Loucy (cell line): ENCODE data around the gene HRH1.
A peak's percentile ranks its signal among the peaks of the same experiment; 100 is the strongest.

Source experiments
- H2AFZ ChIP-seq: fragments of 200-600 bp; sonication (generic); 2 replicates; pipeline ENCODE4 v1.6.0; 2016; ENCODE audit warnings: antibody characterized with exemption, mild to moderate bottlenecking, low read length, moderate library complexity
- H3F3A ChIP-seq: fragments of 200-600 bp; 2 replicates; pipeline ENCODE4 v1.6.0; 2016; ENCODE audit warnings: antibody characterized with exemption, low read depth, mild to moderate bottlenecking
- H3K27me3 ChIP-seq: fragments of 200-600 bp; sonication (generic); 2 replicates; pipeline ENCODE4 v1.6.1; 2014; ENCODE audit warnings: low read length, mild to moderate bottlenecking; ENCODE audit not compliant: insufficient read depth, poor library complexity, severe bottlenecking
- H3K36me3 ChIP-seq: fragments of 200-600 bp; sonication (generic); 2 replicates; pipeline ENCODE4 v1.6.1; 2016; ENCODE audit warnings: low read length; ENCODE audit not compliant: insufficient read depth
- H3K4me1 ChIP-seq: fragments of 200-600 bp; sonication (generic); 2 replicates; pipeline ENCODE4 v1.5.1; 2014; ENCODE audit warnings: low read length, mild to moderate bottlenecking; ENCODE audit not compliant: insufficient read depth, poor library complexity, severe bottlenecking
- H3K4me2 ChIP-seq: fragments of 200-600 bp; sonication (generic); 2 replicates; pipeline ENCODE4 v1.6.0; 2014; ENCODE audit warnings: antibody characterized with exemption, low read length, low read depth, mild to moderate bottlenecking; ENCODE audit not compliant: poor library complexity, severe bottlenecking
- H3K4me3 ChIP-seq: fragments of 200-600 bp; sonication (generic); 2 replicates; pipeline ENCODE4 v1.5.1; 2014; ENCODE audit warnings: low read length, mild to moderate bottlenecking, mixed read lengths; ENCODE audit not compliant: poor library complexity, severe bottlenecking
- H3K79me2 ChIP-seq: fragments of 200-600 bp; sonication (generic); 2 replicates; pipeline ENCODE4 v1.6.1; 2014; ENCODE audit warnings: low read length; ENCODE audit not compliant: insufficient read depth
- H3K9ac ChIP-seq: fragments of 200-600 bp; sonication (generic); 2 replicates; pipeline ENCODE4 v1.6.0; 2014; ENCODE audit warnings: mild to moderate bottlenecking, low read depth, low read length, moderate library complexity; ENCODE audit not compliant: poor library complexity, severe bottlenecking
- H3K9me2 ChIP-seq: fragments of 200-600 bp; sonication (generic); replicated peaks from 2 replicates; pipeline ENCODE4 v1.6.1; 2016; ENCODE audit warnings: low read depth, low read length, mixed read lengths
- H3K9me3 ChIP-seq: fragments of 200-600 bp; sonication (generic); 2 replicates; pipeline ENCODE4 v1.6.1; 2014; ENCODE audit warnings: mild to moderate bottlenecking, antibody characterized with exemption, low read length, low read depth; ENCODE audit not compliant: insufficient read depth
- H4K20me1 ChIP-seq: fragments of 200-600 bp; sonication (generic); 2 replicates; pipeline ENCODE4 v1.6.0; 2014; ENCODE audit warnings: antibody characterized with exemption, low read length, mild to moderate bottlenecking; ENCODE audit not compliant: insufficient read depth, poor library complexity, severe bottlenecking
- EZH2phosphoT487 ChIP-seq: fragments of 200-600 bp; IDR thresholded peaks from 2 replicates; pipeline ENCODE4 v1.6.1; 2018; ENCODE audit warnings: antibody characterized with exemption, mild to moderate bottlenecking, moderate library complexity, borderline replicate concordance
- TF ChIP-seq, protein P1 (sequence below): fragments of 200-600 bp; sonication (generic); conservative IDR thresholded peaks from 2 replicates; pipeline ENCODE4 v1.5.1; 2014; ENCODE audit warnings: mild to moderate bottlenecking, antibody characterized with exemption, low read length

The HRH1 gene

DNA sequence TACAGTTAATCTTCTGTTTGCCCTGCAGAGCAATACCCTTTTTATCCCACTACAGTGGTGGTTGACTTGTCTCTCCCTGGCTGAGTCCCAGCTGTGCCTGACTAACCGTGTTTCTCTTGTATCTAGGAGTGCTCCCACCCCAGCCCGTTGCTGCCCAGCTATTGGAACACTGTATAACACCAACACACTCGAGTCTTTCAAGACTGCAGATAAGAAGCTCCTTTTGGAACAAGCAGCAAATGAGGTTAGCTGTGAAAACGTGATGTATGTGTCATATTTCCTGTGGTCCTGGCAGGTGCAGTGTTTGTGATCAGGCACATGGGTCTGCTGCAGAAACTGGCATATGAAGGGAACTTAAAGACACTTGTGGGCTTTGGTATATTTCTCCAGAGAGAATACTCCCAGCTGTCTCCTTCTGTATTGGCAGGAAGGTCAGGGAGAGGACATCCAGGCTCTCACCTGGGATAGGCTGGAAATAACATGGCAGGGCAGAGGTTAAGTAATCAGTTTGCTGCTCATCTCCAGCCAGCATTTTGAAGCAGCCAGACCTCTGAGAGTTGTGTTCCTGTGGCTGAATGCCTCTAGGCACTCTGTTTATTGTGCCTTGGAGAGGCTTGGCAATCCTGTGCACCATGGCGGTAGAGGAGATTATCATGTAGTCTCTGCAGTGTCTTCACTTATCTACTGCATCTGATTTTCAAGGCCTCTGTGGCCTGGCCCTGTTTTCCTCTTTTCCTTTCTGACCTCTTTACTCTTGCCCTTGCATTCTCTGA is 152.7 kb downstream of the HRH1 start:
- Histone ChIP-seq H3K9me3 (no peaks in the 10 kb centered on the region), H3K4me1 (peaks cover 26% of the 10 kb centered on the region), H3K36me3 (peaks cover 37% of the 10 kb centered on the region; the same call in 1 of the 2 replicates), H3K9ac (peak overlapping the region; percentile 40), H3F3A (no peaks in the 10 kb centered on the region), H3K4me3 (peak overlapping the region; percentile 38), H4K20me1 (no peaks in the 10 kb centered on the region), H3K4me2 (peak overlapping the region; percentile 58), H3K9me2 (no peaks in the 10 kb centered on the region), H2AFZ (no peak overlapping the region), H3K79me2 (no peaks in the 10 kb centered on the region), H3K27me3 (no peaks in the 10 kb centered on the region)
- TF ChIP-seq, protein P1, sequence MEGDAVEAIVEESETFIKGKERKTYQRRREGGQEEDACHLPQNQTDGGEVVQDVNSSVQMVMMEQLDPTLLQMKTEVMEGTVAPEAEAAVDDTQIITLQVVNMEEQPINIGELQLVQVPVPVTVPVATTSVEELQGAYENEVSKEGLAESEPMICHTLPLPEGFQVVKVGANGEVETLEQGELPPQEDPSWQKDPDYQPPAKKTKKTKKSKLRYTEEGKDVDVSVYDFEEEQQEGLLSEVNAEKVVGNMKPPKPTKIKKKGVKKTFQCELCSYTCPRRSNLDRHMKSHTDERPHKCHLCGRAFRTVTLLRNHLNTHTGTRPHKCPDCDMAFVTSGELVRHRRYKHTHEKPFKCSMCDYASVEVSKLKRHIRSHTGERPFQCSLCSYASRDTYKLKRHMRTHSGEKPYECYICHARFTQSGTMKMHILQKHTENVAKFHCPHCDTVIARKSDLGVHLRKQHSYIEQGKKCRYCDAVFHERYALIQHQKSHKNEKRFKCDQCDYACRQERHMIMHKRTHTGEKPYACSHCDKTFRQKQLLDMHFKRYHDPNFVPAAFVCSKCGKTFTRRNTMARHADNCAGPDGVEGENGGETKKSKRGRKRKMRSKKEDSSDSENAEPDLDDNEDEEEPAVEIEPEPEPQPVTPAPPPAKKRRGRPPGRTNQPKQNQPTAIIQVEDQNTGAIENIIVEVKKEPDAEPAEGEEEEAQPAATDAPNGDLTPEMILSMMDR = no peak
- no peak for TF ChIP-seq EZH2phosphoT487

DNA sequence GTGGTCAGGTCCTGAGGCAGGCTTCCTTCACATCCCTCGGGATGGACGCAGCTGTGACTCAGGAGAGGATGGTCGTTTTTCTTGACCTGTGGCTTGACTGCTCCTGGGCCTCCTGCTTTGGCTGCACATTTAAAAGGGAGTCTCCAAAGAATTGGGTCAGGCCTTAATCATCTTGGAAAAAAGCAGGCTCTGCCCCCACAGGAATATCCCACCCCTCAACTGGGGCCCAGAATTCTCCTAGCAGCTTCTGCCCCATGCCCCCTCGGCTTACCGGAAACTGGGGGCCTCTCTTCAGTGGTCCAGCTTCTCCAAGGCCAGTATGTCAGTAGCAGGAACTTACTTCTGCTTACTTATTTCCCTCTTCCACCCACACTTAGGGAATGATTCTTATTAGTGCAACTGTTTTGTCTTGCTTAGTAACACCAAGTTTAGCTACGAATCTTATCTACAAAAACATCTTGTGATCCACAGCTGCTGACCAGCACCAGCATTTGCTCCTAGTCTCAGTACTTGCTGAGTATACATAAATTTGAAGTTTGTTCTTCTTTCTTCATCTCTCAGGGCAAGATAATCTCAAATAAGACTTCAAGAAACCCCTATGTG is 153.6 kb downstream of the HRH1 start:
- TF ChIP-seq, protein P1 = no peak
- no peak for TF ChIP-seq EZH2phosphoT487
- H3K36me3 ChIP-seq = peaks cover 40% of the 10 kb centered on the region; the same call in 1 of the 2 replicates

DNA sequence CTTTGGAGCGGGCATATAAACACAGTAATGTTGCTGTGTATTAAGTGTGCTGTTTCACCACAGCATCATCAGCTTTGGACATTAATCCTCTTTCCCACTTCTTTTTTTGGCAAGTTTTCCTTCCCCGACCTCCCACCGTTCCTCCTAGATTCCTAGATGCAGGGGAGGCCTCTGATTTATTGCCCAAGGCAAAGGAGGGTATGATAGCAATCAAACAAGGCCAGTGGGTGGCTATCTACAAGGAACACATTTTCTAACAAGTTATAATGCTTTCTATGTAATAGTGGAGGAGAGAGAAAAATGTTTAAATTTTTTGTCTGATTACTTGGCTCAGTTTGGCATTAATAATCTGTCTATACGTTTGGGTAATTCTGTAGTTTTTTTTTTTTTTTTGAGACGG is 156.0 kb downstream of the HRH1 start:
- no peaks in the 10 kb centered on the region for H3K79me2 ChIP-seq
- no peak overlapping the region for H2AFZ ChIP-seq
- H3K4me1 ChIP-seq = peaks cover 24% of the 10 kb centered on the region
- H3K9me2 ChIP-seq = no peaks in the 10 kb centered on the region
- H3K36me3 ChIP-seq = peaks cover 47% of the 10 kb centered on the region; the same call in 1 of the 2 replicates
- H4K20me1 ChIP-seq = no peaks in the 10 kb centered on the region
- H3K4me2 ChIP-seq = no peak overlapping the region
- no peaks in the 10 kb centered on the region for H3K9me3 ChIP-seq
- TF ChIP-seq, protein P1 = no peak
- TF ChIP-seq EZH2phosphoT487 = no peak
- no peak overlapping the region for H3K4me3 ChIP-seq
- no peak overlapping the region for H3K9ac ChIP-seq
- no peaks in the 10 kb centered on the region for H3F3A ChIP-seq
- H3K27me3 ChIP-seq = no peaks in the 10 kb centered on the region

More for the DNA sequence above, 153.6 kb downstream of the HRH1 start:
- Histone ChIP-seq H3K4me3 (no peak overlapping the region), H3F3A (no peaks in the 10 kb centered on the region), H2AFZ (no peak overlapping the region), H3K4me1 (peaks cover 26% of the 10 kb centered on the region), H3K27me3 (no peaks in the 10 kb centered on the region), H4K20me1 (no peaks in the 10 kb centered on the region), H3K9me2 (no peaks in the 10 kb centered on the region), H3K9ac (no peak overlapping the region), H3K4me2 (no peak overlapping the region), H3K79me2 (no peaks in the 10 kb centered on the region), H3K9me3 (no peaks in the 10 kb centered on the region)
